Spleen (tissue), 11 donors: ENCODE results near the gene DYNLRB1. TPM values are rescaled to one million over a fixed set of nuclear protein-coding genes. Genes with fewer than 3 reads are reported as not detected.

Source experiments
- polyA plus RNA-seq, 3 donors: library from polyadenylated mRNA; stranded (reverse); fragments of 200-250 nt; gene quantifications; one replicate each; pipeline ENCODE4 v1.2.1, GENCODE V29; 2013
- small RNA-seq, 4 donors: library from RNA; depleted of rRNA; stranded (forward); fragments of <200 nt; gene quantifications; one replicate each; pipeline ENCODE3, GENCODE V24; 2016
- total RNA-seq, 7 donors: library from RNA; depleted of rRNA in 3 of 7; stranded (reverse); fragments of >200 nt in 3 of 7; fragmentation: NEBNext Ultra II Directional in 4 of 7; extraction: Animal tissue kit (Norgen Biotek cat#: 25700) in 4 of 7; gene quantifications; one replicate each; pipeline versions ENCODE4 v1.1.0 to v1.2.1, GENCODE V29; 2016 to 2021
- donor health status: healthy with polysubstance abuse.
- donor health status: DM: no; HTN: no; CAD: no; lungs with moderate emphysema.
- donor health status: DM: no; HTN: no; CAD: no.
- donor health status: Bipolar disorder and iron deficiency.
- donor health status: healthy.
- donor health status: DM: no; HTN: no; CAD: no.
- donor health status: DM: yes; HTN: yes; CAD: no.

Gene DYNLRB1
- total and polyA plus RNA-seq, 10 donors, result 72.0 to 209 (median 152) TPM

Small RNAs within 50 kb of the gene (small RNA-seq; reads per million reads assigned to genes)
- gene RF00019, result 0 reads per million in 4 donors

Other genes with a start within 250 kb of the DYNLRB1 start
- 10 to 100 TPM; 35.0 to 56.0 (median 46.3) TPM for gene AHCY, start 213.1 kb upstream of the DYNLRB1 start, total RNA-seq
- gene AHCY, start 213.1 kb upstream of the DYNLRB1 start, polyA plus RNA-seq, result 10 to 100 TPM; 45.9 to 67.1 (median 55.2) TPM
- gene ITCH, start 153.1 kb upstream of the DYNLRB1 start, total RNA-seq, result 10 to 100 TPM; 56.1 to 72.7 (median 65.7) TPM
- gene ITCH, start 153.1 kb upstream of the DYNLRB1 start, polyA plus RNA-seq, result 10 to 100 TPM in 1 of 3 donors, 1 to 10 TPM in 2; 6.9 to 12.2 (median 8.0) TPM
- 10 to 100 TPM; 13.0 to 34.0 (median 26.0) TPM for gene MAP1LC3A, start 42.3 kb downstream of the DYNLRB1 start, total RNA-seq
- 10 to 100 TPM; 47.3 to 56.7 (median 54.2) TPM for gene MAP1LC3A, start 42.3 kb downstream of the DYNLRB1 start, polyA plus RNA-seq
- 10 to 100 TPM; 10.0 to 20.4 (median 14.2) TPM for gene PIGU, start 160.7 kb downstream of the DYNLRB1 start, total RNA-seq
- 10 to 100 TPM; 13.3 to 15.2 (median 15.0) TPM for gene PIGU, start 160.7 kb downstream of the DYNLRB1 start, polyA plus RNA-seq
- gene TP53INP2, start 187.9 kb downstream of the DYNLRB1 start, total RNA-seq, result 10 to 100 TPM in 1 of 7 donors, 1 to 10 TPM in 6; 4.8 to 10.6 (median 7.4) TPM
- gene TP53INP2, start 187.9 kb downstream of the DYNLRB1 start, polyA plus RNA-seq, result 1 to 10 TPM; 2.0 to 3.0 (median 2.6) TPM